KOPT-K1 (cell line): Measurements from ENCODE around the gene HINFP.

Source experiments
- H3K27ac ChIP-seq: fragments of 200-600 bp; sonication (generic); 2 replicates; pipeline ENCODE4 v1.5.1; 2016; ENCODE audit warnings: antibody characterized with exemption, mild to moderate bottlenecking, low read depth, low read length; ENCODE audit not compliant: poor library complexity, severe bottlenecking
- H3K36me3 ChIP-seq: fragments of 200-600 bp; sonication (generic); 2 replicates; pipeline ENCODE4 v1.5.1; 2017; ENCODE audit warnings: antibody characterized with exemption, mild to moderate bottlenecking, low read length, moderate library complexity; ENCODE audit not compliant: insufficient read depth
- H3K9me3 ChIP-seq: fragments of 200-600 bp; sonication (generic); 2 replicates; pipeline ENCODE4 v1.5.1; 2017; ENCODE audit warnings: antibody characterized with exemption, low read length, mild to moderate bottlenecking; ENCODE audit not compliant: insufficient read depth, poor library complexity, severe bottlenecking

The HINFP gene

GRCh38 chr11:119108857-119109221 lies 12.5 kb upstream of the HINFP start:
- Histone ChIP-seq H3K9me3 (no peaks in the 10 kb centered on the region), H3K36me3 (peaks cover 43% of the 10 kb centered on the region), H3K27ac (peak overlapping the region; percentile 75)

GRCh38 chr11:119109843-119110242 lies 11.5 kb upstream of the HINFP start:
- Histone ChIP-seq H3K9me3 (no peaks in the 10 kb centered on the region), H3K36me3 (peaks cover 53% of the 10 kb centered on the region), H3K27ac (no peak overlapping the region)

GRCh38 chr11:119110439-119110838 lies 10.9 kb upstream of the HINFP start:
- peaks cover 53% of the 10 kb centered on the region for H3K36me3 ChIP-seq
- no peaks in the 10 kb centered on the region for H3K9me3 ChIP-seq
- H3K27ac ChIP-seq = no peak overlapping the region

GRCh38 chr11:119111361-119111925 lies 9.9 kb upstream of the HINFP start:
- Histone ChIP-seq H3K36me3 (peaks cover 53% of the 10 kb centered on the region), H3K27ac (no peak overlapping the region), H3K9me3 (no peaks in the 10 kb centered on the region)

- Histone ChIP-seq H3K9me3 (no peaks in the 10 kb centered on the region), H3K36me3 (peaks cover 60% of the 10 kb centered on the region), H3K27ac (no peak overlapping the region)
These were observed 8.9 kb upstream of the HINFP start for GRCh38 chr11:119112314-119113020.

- no peak overlapping the region for H3K27ac ChIP-seq
- H3K36me3 ChIP-seq = peaks cover 69% of the 10 kb centered on the region
- H3K9me3 ChIP-seq = no peaks in the 10 kb centered on the region
These were observed 7.7 kb upstream of the HINFP start for GRCh38 chr11:119113716-119114115.

GRCh38 chr11:119114351-119114750 lies 7.0 kb upstream of the HINFP start:
- peaks cover 69% of the 10 kb centered on the region for H3K36me3 ChIP-seq
- peak overlapping the region; percentile 75 for H3K27ac ChIP-seq
- no peaks in the 10 kb centered on the region for H3K9me3 ChIP-seq

GRCh38 chr11:119115484-119116234 lies 5.7 kb upstream of the HINFP start:
- peaks cover 58% of the 10 kb centered on the region for H3K36me3 ChIP-seq
- H3K9me3 ChIP-seq = no peaks in the 10 kb centered on the region
- peak overlapping the region; percentile 75 for H3K27ac ChIP-seq

- Histone ChIP-seq H3K27ac (peak overlapping the region; percentile 75), H3K9me3 (no peaks in the 10 kb centered on the region), H3K36me3 (peaks cover 52% of the 10 kb centered on the region)
These were observed 5.2 kb upstream of the HINFP start for GRCh38 chr11:119116235-119116594.

- H3K27ac ChIP-seq = no peak overlapping the region
- H3K36me3 ChIP-seq = peaks cover 48% of the 10 kb centered on the region
- H3K9me3 ChIP-seq = no peaks in the 10 kb centered on the region
These were observed 4.8 kb upstream of the HINFP start for GRCh38 chr11:119116601-119117000.

GRCh38 chr11:119117004-119117706 lies 4.2 kb upstream of the HINFP start:
- H3K36me3 ChIP-seq = peaks cover 43% of the 10 kb centered on the region
- no peak overlapping the region for H3K27ac ChIP-seq
- no peaks in the 10 kb centered on the region for H3K9me3 ChIP-seq

- H3K36me3 ChIP-seq = peaks cover 32% of the 10 kb centered on the region
- H3K9me3 ChIP-seq = no peaks in the 10 kb centered on the region
- no peak overlapping the region for H3K27ac ChIP-seq
These were observed 3.2 kb upstream of the HINFP start for GRCh38 chr11:119118227-119118626.

GRCh38 chr11:119118946-119119345 lies 2.4 kb upstream of the HINFP start:
- H3K27ac ChIP-seq = no peak overlapping the region
- H3K36me3 ChIP-seq = peaks cover 28% of the 10 kb centered on the region
- no peaks in the 10 kb centered on the region for H3K9me3 ChIP-seq

GRCh38 chr11:119120639-119121007 lies 757 bp upstream of the HINFP start:
- peak overlapping the region; percentile 56 for H3K27ac ChIP-seq
- H3K36me3 ChIP-seq = peaks cover 33% of the 10 kb centered on the region; the same call in 1 of the 2 replicates
- no peaks in the 10 kb centered on the region for H3K9me3 ChIP-seq

GRCh38 chr11:119121811-119122124 lies 388 bp downstream of the HINFP start:
- H3K27ac ChIP-seq = peak overlapping the region; percentile 64
- H3K36me3 ChIP-seq = peaks cover 34% of the 10 kb centered on the region; the same call in 1 of the 2 replicates
- no peaks in the 10 kb centered on the region for H3K9me3 ChIP-seq
